ENCODE results near the gene GATAD2A. TPM values are rescaled to one million over a fixed set of nuclear protein-coding genes. Genes with fewer than 3 reads are reported as not detected.
"Not testable (repeated sequence)": the region's sequence is repeated elsewhere in the genome, so short reads cannot be mapped to it uniquely, and the experiment has no call there.

Gene GATAD2A
- total RNA-seq, 2 experiments from 2014 or later, result 152 to 153 TPM

GRCh38 chr19:19460761-19461265 is 55.3 kb downstream of the GATAD2A start:
- H3K27me3 Mint-ChIP-seq, result no peaks in the 10 kb centered on the region
- H3K4me3 Mint-ChIP-seq, result peak overlapping the region; percentile 81
- DNase-seq (peak; percentile 76), ATAC-seq (ENCODE audit: low read depth) (peak; percentile 76)
- H3K4me1 Mint-ChIP-seq, result peaks cover 62% of the 10 kb centered on the region
- POLR2A ChIA-PET, result interaction anchor here (0.5 to 4.1 kb wide), 6 partner anchors 10 to 1181 kb away, joined by 3 to 37 read pairs (median 8); partner anchors contain the start of gene GATAD2A
- H3K9me3 Mint-ChIP-seq, result no peaks in the 10 kb centered on the region
- H3K27ac Mint-ChIP-seq, result peak overlapping the region; percentile 98
- peaks cover 25% of the 10 kb centered on the region for H3K36me3 Mint-ChIP-seq

GRCh38 chr19:19461306-19461670 is 55.8 kb downstream of the GATAD2A start:
- DNase-seq (no peak), ATAC-seq (ENCODE audit: low read depth) (no peak)
- H3K4me1 Mint-ChIP-seq, result peaks cover 63% of the 10 kb centered on the region
- peak overlapping the region; percentile 98 for H3K27ac Mint-ChIP-seq
- no peaks in the 10 kb centered on the region for H3K9me3 Mint-ChIP-seq
- POLR2A ChIA-PET, result interaction anchor here (0.6 to 4.1 kb wide), 3 partner anchors 28 to 55 kb away, joined by 3 to 37 read pairs (median 9); partner anchors contain the start of gene GATAD2A
- peaks cover 29% of the 10 kb centered on the region for H3K36me3 Mint-ChIP-seq
- no peaks in the 10 kb centered on the region for H3K27me3 Mint-ChIP-seq
- H3K4me3 Mint-ChIP-seq, result peak overlapping the region; percentile 81

- ATAC-seq (ENCODE audit: low read depth), result peak; percentile 8
- H3K9me3 Mint-ChIP-seq, result no peaks in the 10 kb centered on the region
- peak overlapping the region; percentile 81 for H3K4me3 Mint-ChIP-seq
- peaks cover 33% of the 10 kb centered on the region for H3K36me3 Mint-ChIP-seq
- DNase-seq, result peak; percentile 71
- no peaks in the 10 kb centered on the region for H3K27me3 Mint-ChIP-seq
- H3K27ac Mint-ChIP-seq, result peak overlapping the region; percentile 98
- POLR2A ChIA-PET, result interaction anchor here (0.6 to 4.1 kb wide), 4 partner anchors 14 to 57 kb away, joined by 3 to 37 read pairs (median 4); partner anchors contain the start of gene GATAD2A
- H3K4me1 Mint-ChIP-seq, result peaks cover 57% of the 10 kb centered on the region
Measured at GRCh38 chr19:19461671-19462622, 56.5 kb downstream of the GATAD2A start.

GRCh38 chr19:19463348-19464117 is 58.1 kb downstream of the GATAD2A start:
- POLR2A ChIA-PET, result interaction anchor here (1.7 kb wide), 1 partner anchor 16 kb away, joined by 4 read pairs; no protein-coding TSS in a partner anchor
- ATAC-seq (ENCODE audit: low read depth) (no peak), DNase-seq (no peak)
- peak overlapping the region; percentile 98 for H3K27ac Mint-ChIP-seq
- H3K27me3 Mint-ChIP-seq, result no peaks in the 10 kb centered on the region
- H3K9me3 Mint-ChIP-seq, result peaks cover 11% of the 10 kb centered on the region
- peaks cover 43% of the 10 kb centered on the region for H3K4me1 Mint-ChIP-seq
- H3K36me3 Mint-ChIP-seq, result peaks cover 45% of the 10 kb centered on the region
- peak overlapping the region; percentile 3 for H3K4me3 Mint-ChIP-seq

GRCh38 chr19:19464339-19465098 is 59.0 kb downstream of the GATAD2A start:
- Mint-ChIP-seq H3K27ac (peak overlapping the region; percentile 37), H3K4me1 (peaks cover 35% of the 10 kb centered on the region), H3K9me3 (peaks cover 15% of the 10 kb centered on the region), H3K27me3 (no peaks in the 10 kb centered on the region), H3K4me3 (no peak overlapping the region), H3K36me3 (peaks cover 51% of the 10 kb centered on the region)
- no peak for DNase-seq
- no peak for ATAC-seq (ENCODE audit: low read depth)
- POLR2A ChIA-PET, result no interaction called here

GRCh38 chr19:19465436-19466070 is 60.1 kb downstream of the GATAD2A start:
- POLR2A ChIA-PET, result interaction anchor here (1.0 kb wide), 1 partner anchor 60 kb away, joined by 3 read pairs; the partner anchor contains the start of gene GATAD2A
- H3K36me3 Mint-ChIP-seq, result peaks cover 53% of the 10 kb centered on the region

GRCh38 chr19:19466201-19466600 is 60.7 kb downstream of the GATAD2A start:
- H3K36me3 Mint-ChIP-seq, result peaks cover 57% of the 10 kb centered on the region
- no peak for DNase-seq
- H3K27me3 Mint-ChIP-seq, result no peaks in the 10 kb centered on the region
- H3K4me1 Mint-ChIP-seq, result peaks cover 27% of the 10 kb centered on the region
- no peak overlapping the region for H3K4me3 Mint-ChIP-seq
- peak overlapping the region; percentile 7 for H3K27ac Mint-ChIP-seq
- POLR2A ChIA-PET, result interaction anchor here (1.0 kb wide), 1 partner anchor 61 kb away, joined by 3 read pairs; the partner anchor contains the start of gene GATAD2A
- peaks cover 15% of the 10 kb centered on the region for H3K9me3 Mint-ChIP-seq
- no peak for ATAC-seq (ENCODE audit: low read depth)

More at GRCh38 chr19:19465436-19466070, 60.1 kb downstream of the GATAD2A start:
- Mint-ChIP-seq H3K4me3 (no peak overlapping the region), H3K4me1 (peaks cover 31% of the 10 kb centered on the region), H3K9me3 (peaks cover 15% of the 10 kb centered on the region), H3K27me3 (no peaks in the 10 kb centered on the region), H3K27ac (no peak overlapping the region)
- no peak for ATAC-seq (ENCODE audit: low read depth)
- no peak for DNase-seq

- Mint-ChIP-seq H3K4me1 (peaks cover 22% of the 10 kb centered on the region), H3K27me3 (no peaks in the 10 kb centered on the region), H3K36me3 (peaks cover 55% of the 10 kb centered on the region), H3K9me3 (peaks cover 15% of the 10 kb centered on the region), H3K4me3 (no peak overlapping the region), H3K27ac (no peak overlapping the region)
- POLR2A ChIA-PET, result interaction anchor here (0.8 to 1.4 kb wide), 2 partner anchors 9 to 10 kb away, joined by 3 to 5 read pairs; no protein-coding TSS in a partner anchor
- ATAC-seq (ENCODE audit: low read depth), result no peak
- DNase-seq, result no peak
Measured at GRCh38 chr19:19468424-19469050, 63.1 kb downstream of the GATAD2A start.

GRCh38 chr19:19470579-19470978 is 65.1 kb downstream of the GATAD2A start:
- Mint-ChIP-seq H3K4me3 (no peak overlapping the region), H3K9me3 (peaks cover 15% of the 10 kb centered on the region), H3K36me3 (peaks cover 47% of the 10 kb centered on the region), H3K27me3 (no peaks in the 10 kb centered on the region), H3K4me1 (peaks cover 31% of the 10 kb centered on the region), H3K27ac (peak overlapping the region; percentile 22)
- ATAC-seq (ENCODE audit: low read depth), result no peak
- no peak for DNase-seq
- POLR2A ChIA-PET, result interaction anchor here (0.6 to 0.7 kb wide), 2 partner anchors 40 to 268 kb away, joined by 3 to 5 read pairs; no protein-coding TSS in a partner anchor

GRCh38 chr19:19471682-19472081 is 66.2 kb downstream of the GATAD2A start:
- Mint-ChIP-seq H3K4me3 (no peak overlapping the region), H3K9me3 (peaks cover 15% of the 10 kb centered on the region), H3K4me1 (peaks cover 31% of the 10 kb centered on the region), H3K27me3 (no peaks in the 10 kb centered on the region), H3K36me3 (peaks cover 39% of the 10 kb centered on the region), H3K27ac (peak overlapping the region; percentile 50)
- POLR2A ChIA-PET, result interaction anchor here (0.6 kb wide), 1 partner anchor 21 kb away, joined by 3 read pairs; no protein-coding TSS in a partner anchor
- ATAC-seq (ENCODE audit: low read depth) (no peak), DNase-seq (no peak)

- Mint-ChIP-seq H3K36me3 (peaks cover 35% of the 10 kb centered on the region), H3K4me1 (peaks cover 31% of the 10 kb centered on the region), H3K27ac (peak overlapping the region; percentile 50), H3K9me3 (peaks cover 15% of the 10 kb centered on the region)
- H3K4me3 Mint-ChIP-seq; POLR2A ChIA-PET; ATAC-seq (ENCODE audit: low read depth); H3K27me3 Mint-ChIP-seq; DNase-seq: not testable (repeated sequence)
Measured at GRCh38 chr19:19472106-19472505, 66.6 kb downstream of the GATAD2A start.

Measured in activated naive CD8-positive, alpha-beta T cell treated with anti-CD3 and anti-CD28 coated beads, Interleukin-2, amount 10 ng/mL, durations not matched to agents 7 days and 5 days (primary cell).